Measurements from ENCODE around the gene OBSL1.

OBSL1 gene

GRCh38 chr2:219511547-219512325 lies 59.6 kb downstream of the OBSL1 start:
- no peak for DNase-seq

GRCh38 chr2:219510512-219511135 lies 60.7 kb downstream of the OBSL1 start:
- no peak for DNase-seq

- peak; percentile 66 for DNase-seq
Measured at GRCh38 chr2:219509780-219510511, 61.4 kb downstream of the OBSL1 start.

DNA sequence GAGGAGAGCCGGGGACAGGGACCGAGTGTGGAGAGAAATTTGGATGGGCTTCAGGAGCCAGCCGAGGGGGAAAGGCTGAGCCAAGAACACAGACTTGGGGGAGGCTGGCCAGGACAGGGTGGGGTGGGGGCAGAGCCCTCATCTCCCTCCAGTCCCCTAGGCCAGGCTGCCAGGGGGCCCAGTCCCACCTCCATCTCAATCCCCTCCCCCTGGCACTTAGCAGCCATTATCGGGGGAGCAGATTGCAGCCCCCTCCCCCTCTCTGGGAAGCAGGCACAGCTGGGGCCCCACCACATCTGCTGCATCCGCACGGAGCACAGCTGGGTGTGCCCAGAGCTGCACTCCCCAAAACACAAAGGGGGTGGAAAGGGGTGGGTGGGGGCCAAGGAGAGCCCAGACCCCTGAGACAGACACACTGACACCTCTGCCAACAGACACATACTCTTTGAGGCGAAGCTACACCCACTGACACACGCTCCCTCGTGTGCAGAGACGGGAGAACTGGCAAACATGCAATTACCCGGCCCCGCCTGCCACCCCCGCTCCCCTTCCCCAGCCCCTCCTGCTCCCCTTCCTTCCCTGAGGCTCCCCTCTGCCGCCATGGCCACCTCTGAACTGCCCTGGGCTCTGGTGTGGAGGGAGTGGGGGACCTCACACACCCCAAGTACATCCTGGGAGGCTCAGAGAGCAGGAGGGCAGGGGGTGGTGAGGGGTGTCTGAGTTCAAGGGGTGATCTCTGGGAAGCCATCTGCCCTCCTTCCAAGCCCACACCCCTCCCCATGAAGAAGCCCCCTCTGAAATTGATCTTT lies 62.2 kb downstream of the OBSL1 start:
- DNase-seq, result no peak

GRCh38 chr2:219508444-219508734 lies 63.0 kb downstream of the OBSL1 start:
- DNase-seq, result no peak

DNA sequence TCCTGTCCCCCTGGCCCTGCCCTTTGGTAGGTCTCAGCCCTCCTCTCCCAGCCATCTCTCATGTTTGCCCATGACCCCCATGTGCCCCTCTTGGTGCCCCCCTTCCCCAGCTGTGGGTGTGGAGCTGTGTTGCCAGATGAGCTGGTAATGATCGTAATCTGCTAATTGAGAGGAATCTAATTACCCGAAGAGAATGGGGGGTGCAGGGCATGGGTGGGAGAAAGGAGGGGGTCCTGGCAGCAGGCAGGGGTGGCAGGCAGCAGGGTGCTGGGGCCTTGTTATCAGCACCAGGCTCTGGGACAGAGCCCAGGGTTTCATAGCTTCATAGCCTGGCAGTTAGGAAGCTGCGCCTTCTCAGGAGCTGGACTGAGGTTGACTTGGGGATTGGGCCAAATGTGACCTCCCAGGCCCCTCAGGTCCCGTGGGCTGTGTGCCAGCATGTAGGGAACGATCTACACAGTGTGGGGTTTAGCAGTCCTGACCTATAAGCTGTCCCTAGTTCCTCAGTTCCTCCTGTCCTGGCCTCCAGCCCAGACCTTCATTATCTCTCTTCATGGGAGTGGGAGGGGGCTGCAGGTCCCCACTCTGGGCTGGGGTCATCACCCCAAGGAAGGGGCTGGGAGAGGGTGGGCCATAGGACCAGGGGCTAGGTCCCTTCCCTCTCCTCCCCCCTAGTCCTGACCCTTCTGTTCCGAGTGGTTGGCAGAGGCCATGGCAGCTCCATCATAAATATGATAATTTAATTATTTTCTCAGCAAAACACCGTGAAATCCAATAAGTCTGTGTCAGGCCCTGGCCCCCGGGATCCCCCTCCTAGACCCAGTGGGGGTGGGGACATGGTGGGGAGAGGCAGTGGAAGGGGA lies 63.5 kb downstream of the OBSL1 start:
- no peak for DNase-seq

GRCh38 chr2:219506802-219507526 lies 64.4 kb downstream of the OBSL1 start:
- DNase-seq, result no peak

DNA sequence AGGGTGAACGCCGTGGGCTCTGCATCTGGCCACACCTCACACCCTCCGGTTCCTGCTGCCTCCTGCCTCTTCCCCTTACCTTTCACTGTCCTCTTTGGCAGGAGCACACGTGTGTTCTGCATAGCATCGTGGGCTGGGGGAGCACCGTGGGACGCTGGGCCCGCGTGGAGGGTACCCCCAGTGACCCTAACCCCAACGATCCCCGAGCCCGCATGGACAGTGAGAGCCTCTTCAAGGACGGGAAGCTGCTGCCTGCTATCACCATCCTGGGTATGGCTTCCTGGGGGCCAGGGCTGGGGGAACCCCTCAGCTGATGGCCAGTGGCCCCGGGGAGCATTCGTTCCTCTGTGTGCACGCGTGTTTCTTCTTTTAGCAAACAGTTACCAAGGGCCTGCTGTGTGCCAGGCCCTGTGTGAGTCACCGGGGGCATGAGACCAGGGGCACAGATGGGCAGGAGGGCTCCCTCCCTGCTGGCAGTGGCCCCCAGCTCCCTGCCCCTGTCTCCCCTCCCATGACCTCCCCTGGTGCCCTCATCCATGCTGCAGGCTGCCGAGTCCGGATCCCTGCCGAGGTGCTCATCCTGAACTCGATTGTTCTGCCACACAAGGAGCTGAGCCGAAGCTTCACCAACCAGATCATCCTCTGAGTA lies 65.1 kb downstream of the OBSL1 start:
- DNase-seq, result no peak

- no peak for DNase-seq
Measured at GRCh38 chr2:219505585-219505984, 65.8 kb downstream of the OBSL1 start.

DNA sequence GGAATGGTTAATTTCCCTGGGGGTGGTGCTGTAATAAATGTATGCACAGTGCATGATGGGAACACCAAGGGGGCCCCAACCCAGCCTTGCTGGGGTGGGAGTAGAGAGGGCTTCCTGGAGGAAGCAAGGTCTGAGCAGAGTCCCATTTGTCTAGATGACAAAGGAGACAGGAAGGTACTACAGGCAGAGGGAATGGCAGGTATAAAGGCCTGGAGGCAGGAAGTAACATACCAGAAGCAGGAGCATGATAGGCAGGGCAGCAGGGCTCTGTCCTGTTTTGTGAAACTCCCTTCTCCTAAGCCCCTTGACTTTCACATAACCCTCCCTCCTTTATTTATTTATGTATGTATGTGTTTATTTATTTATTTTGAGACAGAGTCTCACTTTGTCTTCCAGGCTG lies 68.7 kb downstream of the OBSL1 start:
- DNase-seq, result no peak

GRCh38 chr2:219501849-219502248 lies 69.5 kb downstream of the OBSL1 start:
- no peak for DNase-seq
